ENCODE measurements around the gene MFNG. TPM values are rescaled to one million over a fixed set of nuclear protein-coding genes. Genes with fewer than 3 reads are reported as not detected.

Gene MFNG
- total and polyA plus RNA-seq, 2 experiments from 2014 or later: 2.6 to 6.4 TPM

- H3K9me3 ChIP-seq (ENCODE audit: low read depth): no peaks in the 10 kb centered on the region
- peaks cover 75% of the 10 kb centered on the region for H3K27me3 ChIP-seq
- peak in 1 of 2 donors; percentile 34 for DNase-seq (ENCODE audit: low read depth in 1 of 2, low spot score in 1 of 2)
- no peak overlapping the region for H3K27ac ChIP-seq
- H3K36me3 ChIP-seq: no peaks in the 10 kb centered on the region
- H3K4me3 ChIP-seq: peak overlapping the region; percentile 36
- TF ChIP-seq CTCF (IDR thresholded peaks at IDR 0.05; ENCODE audit: low read depth, low read length): no peak
- H3K4me1 ChIP-seq (ENCODE audit: low read depth): no peaks in the 10 kb centered on the region
Measured at GRCh38 chr22:37419969-37420685, 66.1 kb downstream of the MFNG start.

GRCh38 chr22:37419370-37419968 lies 66.7 kb downstream of the MFNG start:
- Histone ChIP-seq H3K27ac (no peak overlapping the region), H3K27me3 (peaks cover 69% of the 10 kb centered on the region), H3K4me1 (ENCODE audit: low read depth) (no peaks in the 10 kb centered on the region), H3K36me3 (no peaks in the 10 kb centered on the region), H3K4me3 (peak overlapping the region; percentile 36), H3K9me3 (ENCODE audit: low read depth) (no peaks in the 10 kb centered on the region)
- DNase-seq (ENCODE audit: low read depth in 1 of 2, low spot score in 1 of 2): no peak
- no peak for TF ChIP-seq CTCF (IDR thresholded peaks at IDR 0.05; ENCODE audit: low read depth, low read length)

Other genes with a start within 250 kb of the MFNG start
- 1.8 and 2.0 TPM in 2 replicates for gene RAC2, start 242.1 kb downstream of the MFNG start, total RNA-seq
- 0.98 and 1.7 TPM in 2 replicates for gene RAC2, start 242.1 kb downstream of the MFNG start, polyA plus RNA-seq
- gene CYTH4, start 203.9 kb downstream of the MFNG start, total RNA-seq: not detected in 2 replicates
- not detected in 2 replicates for gene CYTH4, start 203.9 kb downstream of the MFNG start, polyA plus RNA-seq
- 0.09 and 0.11 TPM in 2 replicates for gene ELFN2, start 58.9 kb downstream of the MFNG start, total RNA-seq
- not detected in 2 replicates for gene ELFN2, start 58.9 kb downstream of the MFNG start, polyA plus RNA-seq
- gene CARD10, start 33.0 kb upstream of the MFNG start, total RNA-seq: 3.3 and 4.5 TPM in 2 replicates
- gene CARD10, start 33.0 kb upstream of the MFNG start, polyA plus RNA-seq: 2.1 and 3.9 TPM in 2 replicates
- gene CDC42EP1, start 74.1 kb upstream of the MFNG start, total RNA-seq: 8.9 and 12.7 TPM in 2 replicates
- gene CDC42EP1, start 74.1 kb upstream of the MFNG start, polyA plus RNA-seq: 10.9 and 21.6 TPM in 2 replicates
- gene LGALS2, start 93.7 kb upstream of the MFNG start, total RNA-seq: not detected in 2 replicates
- gene LGALS2, start 93.7 kb upstream of the MFNG start, polyA plus RNA-seq: not detected in 2 replicates
- 91.9 and 114 TPM in 2 replicates for gene GGA1, start 122.5 kb upstream of the MFNG start, total RNA-seq
- 81.9 and 82.6 TPM in 2 replicates for gene GGA1, start 122.5 kb upstream of the MFNG start, polyA plus RNA-seq
- 24.3 and 51.9 TPM in 2 replicates for gene SH3BP1, start 153.3 kb upstream of the MFNG start, total RNA-seq
- 15.0 and 20.7 TPM in 2 replicates for gene SH3BP1, start 153.3 kb upstream of the MFNG start, polyA plus RNA-seq
- gene PDXP, start 172.3 kb upstream of the MFNG start, total RNA-seq: 48.5 and 62.5 TPM in 2 replicates
- 88.0 and 117 TPM in 2 replicates for gene PDXP, start 172.3 kb upstream of the MFNG start, polyA plus RNA-seq
- gene LGALS1, start 189.3 kb upstream of the MFNG start, total RNA-seq: 6.6 and 24.5 TPM in 2 replicates
- gene LGALS1, start 189.3 kb upstream of the MFNG start, polyA plus RNA-seq: 8.1 and 37.3 TPM in 2 replicates
- 36.0 and 38.3 TPM in 2 replicates for gene NOL12, start 200.0 kb upstream of the MFNG start, total RNA-seq
- gene NOL12, start 200.0 kb upstream of the MFNG start, polyA plus RNA-seq: 21.9 and 34.2 TPM in 2 replicates
- 160 and 202 TPM in 2 replicates for gene TRIOBP, start 210.7 kb upstream of the MFNG start, total RNA-seq
- 150 and 191 TPM in 2 replicates for gene TRIOBP, start 210.7 kb upstream of the MFNG start, polyA plus RNA-seq

All from cardiac muscle cell (in vitro differentiated cells and primary cell).